Duodenal mucosa (tissue), 2 donors: ENCODE measurements around the gene SLC22A13.

Experiments used
- H3K27ac ChIP-seq: one replicate; pipeline ENCODE4 v1.7.0; 2013; ENCODE audit warnings: low read depth, low read length
- H3K27me3 ChIP-seq, 2 donors: one replicate each; pipeline ENCODE4 v1.7.0; 2013; ENCODE audit warnings: low read length in 2 of 2, control low read depth in 1 of 2; ENCODE audit not compliant: insufficient read depth in 2 of 2, control insufficient read depth in 1 of 2
- H3K36me3 ChIP-seq, 2 donors: one replicate each; pipeline ENCODE4 v1.7.0; 2013; ENCODE audit warnings: low read length in 2 of 2, control low read depth in 1 of 2; ENCODE audit not compliant: insufficient read depth in 2 of 2, control insufficient read depth in 1 of 2
- H3K4me1 ChIP-seq, 2 donors: one replicate each; pipeline ENCODE4 v1.7.0; 2013; ENCODE audit warnings: low read length in 2 of 2, control low read depth in 1 of 2; ENCODE audit not compliant: insufficient read depth in 2 of 2, control insufficient read depth in 1 of 2
- H3K4me3 ChIP-seq, 2 donors: one replicate each; pipeline ENCODE4 v1.7.0; 2013; ENCODE audit warnings: low read length in 2 of 2, low read depth in 1 of 2
- H3K9ac ChIP-seq, 2 donors: one replicate each; pipeline ENCODE4 v1.7.0; 2013; ENCODE audit warnings: low read length in 2 of 2, low read depth in 1 of 2
- H3K9me3 ChIP-seq, 2 donors: one replicate each; pipeline ENCODE4 v1.7.0; 2013; ENCODE audit warnings: low read length in 2 of 2, control low read depth in 1 of 2; ENCODE audit not compliant: control insufficient read depth in 1 of 2

Gene SLC22A13, protein sequence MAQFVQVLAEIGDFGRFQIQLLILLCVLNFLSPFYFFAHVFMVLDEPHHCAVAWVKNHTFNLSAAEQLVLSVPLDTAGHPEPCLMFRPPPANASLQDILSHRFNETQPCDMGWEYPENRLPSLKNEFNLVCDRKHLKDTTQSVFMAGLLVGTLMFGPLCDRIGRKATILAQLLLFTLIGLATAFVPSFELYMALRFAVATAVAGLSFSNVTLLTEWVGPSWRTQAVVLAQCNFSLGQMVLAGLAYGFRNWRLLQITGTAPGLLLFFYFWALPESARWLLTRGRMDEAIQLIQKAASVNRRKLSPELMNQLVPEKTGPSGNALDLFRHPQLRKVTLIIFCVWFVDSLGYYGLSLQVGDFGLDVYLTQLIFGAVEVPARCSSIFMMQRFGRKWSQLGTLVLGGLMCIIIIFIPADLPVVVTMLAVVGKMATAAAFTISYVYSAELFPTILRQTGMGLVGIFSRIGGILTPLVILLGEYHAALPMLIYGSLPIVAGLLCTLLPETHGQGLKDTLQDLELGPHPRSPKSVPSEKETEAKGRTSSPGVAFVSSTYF

DNA sequence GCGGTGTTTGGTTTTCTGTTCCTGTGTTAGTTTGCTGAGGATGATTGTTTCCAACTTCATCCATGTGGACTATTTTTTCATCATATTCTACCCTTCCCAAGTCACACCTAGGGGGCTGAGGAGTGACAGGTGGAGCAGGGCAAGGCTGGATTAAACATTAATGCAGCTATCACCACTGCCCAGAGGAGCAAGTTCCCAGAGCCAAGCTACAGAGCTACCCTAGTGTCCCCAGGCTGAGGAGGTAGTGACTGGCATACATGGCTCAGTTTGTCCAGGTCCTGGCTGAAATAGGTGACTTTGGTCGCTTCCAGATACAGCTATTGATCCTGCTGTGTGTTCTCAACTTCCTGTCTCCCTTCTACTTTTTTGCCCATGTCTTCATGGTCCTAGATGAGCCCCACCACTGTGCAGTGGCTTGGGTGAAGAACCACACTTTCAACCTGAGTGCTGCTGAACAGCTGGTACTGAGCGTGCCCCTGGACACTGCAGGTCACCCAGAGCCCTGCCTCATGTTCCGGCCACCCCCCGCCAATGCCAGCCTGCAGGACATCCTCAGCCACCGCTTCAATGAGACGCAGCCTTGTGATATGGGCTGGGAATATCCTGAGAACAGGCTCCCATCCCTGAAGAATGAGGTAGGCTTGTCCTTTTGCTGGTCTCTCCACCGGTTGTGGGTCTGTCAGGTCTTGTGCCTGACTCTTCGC, at the start of gene SLC22A13:
SLC22A13 (plus strand) TSS at position 209 of the 704 bp plus-strand sequence; CDS start at position 258, 49 bp downstream.
- no peaks in the 10 kb centered on the region for H3K27me3 ChIP-seq
- H3K9me3 ChIP-seq: no peaks in the 10 kb centered on the region
- no peak within 1 kb of the TSS for H3K9ac ChIP-seq
- no peak within 1 kb of the TSS for H3K27ac ChIP-seq
- no peaks in the 10 kb centered on the region for H3K4me1 ChIP-seq
- no peak within 1 kb of the TSS for H3K4me3 ChIP-seq
- H3K36me3 ChIP-seq: peaks cover 0 to 2% of the 10 kb centered on the region in 2 donors

- Histone ChIP-seq H3K4me1 (no peaks in the 10 kb centered on the region), H3K36me3 (peaks cover 0 to 22% of the 10 kb centered on the region in 2 donors), H3K27ac (no peak overlapping the region), H3K27me3 (no peaks in the 10 kb centered on the region), H3K4me3 (no peak overlapping the region), H3K9me3 (no peaks in the 10 kb centered on the region), H3K9ac (no peak overlapping the region)
Measured at GRCh38 chr3:38219609-38220197, 45.9 kb upstream of the SLC22A13 start.

- Histone ChIP-seq H3K9me3 (no peaks in the 10 kb centered on the region), H3K4me3 (no peak overlapping the region), H3K9ac (no peak overlapping the region), H3K27ac (no peak overlapping the region), H3K4me1 (no peaks in the 10 kb centered on the region), H3K27me3 (no peaks in the 10 kb centered on the region), H3K36me3 (peaks cover 0 to 29% of the 10 kb centered on the region in 2 donors)
Measured at GRCh38 chr3:38221005-38221404, 44.6 kb upstream of the SLC22A13 start.

GRCh38 chr3:38222032-38222634, 43.5 kb upstream of the SLC22A13 start:
- no peaks in the 10 kb centered on the region for H3K9me3 ChIP-seq
- H3K4me3 ChIP-seq: no peak overlapping the region
- no peak overlapping the region for H3K9ac ChIP-seq
- H3K27ac ChIP-seq: no peak overlapping the region
- no peaks in the 10 kb centered on the region for H3K4me1 ChIP-seq
- peaks cover 0 to 40% of the 10 kb centered on the region in 2 donors for H3K36me3 ChIP-seq
- H3K27me3 ChIP-seq: no peaks in the 10 kb centered on the region

DNA sequence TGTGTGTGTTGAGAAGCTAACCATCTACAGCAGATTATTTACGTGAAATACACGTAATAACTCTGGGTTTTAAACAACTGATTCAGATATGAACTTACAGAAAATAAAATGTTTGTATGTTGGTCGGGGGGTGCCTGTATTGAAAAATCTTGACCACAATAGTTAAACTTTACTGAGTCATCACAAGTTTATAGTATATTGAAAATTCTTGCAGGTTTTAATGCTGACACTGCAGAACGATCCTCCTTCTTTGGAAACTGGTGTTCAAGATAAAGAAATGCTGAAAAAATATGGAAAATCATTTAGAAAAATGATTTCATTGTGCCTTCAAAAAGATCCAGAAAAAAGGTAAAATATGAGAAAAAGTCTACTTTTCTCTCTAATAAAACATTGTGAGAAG, 41.3 kb upstream of the SLC22A13 start:
- Histone ChIP-seq H3K9ac (no peak overlapping the region), H3K27ac (no peak overlapping the region), H3K9me3 (no peaks in the 10 kb centered on the region), H3K36me3 (peaks cover 3 to 41% of the 10 kb centered on the region in 2 donors), H3K27me3 (no peaks in the 10 kb centered on the region), H3K4me1 (no peaks in the 10 kb centered on the region), H3K4me3 (no peak overlapping the region)

DNA sequence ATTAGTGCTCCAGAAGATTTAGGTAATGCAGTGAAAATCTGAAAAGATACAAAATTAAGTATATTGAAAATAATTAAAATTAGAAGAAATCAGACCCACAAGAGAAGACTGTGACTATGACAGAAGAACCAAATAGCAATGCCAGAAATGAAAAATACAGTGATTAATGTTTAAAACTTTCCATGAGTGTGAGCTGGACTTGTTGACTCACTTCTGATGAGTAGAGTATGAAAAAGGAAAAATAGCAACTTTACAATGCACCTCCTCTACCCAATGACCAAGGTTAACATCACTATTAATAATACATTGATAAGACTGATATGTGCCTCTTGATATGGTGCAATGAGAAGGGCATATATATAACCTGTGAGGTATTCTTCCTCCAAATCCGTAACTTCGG, 39.3 kb upstream of the SLC22A13 start:
- H3K27me3 ChIP-seq: no peaks in the 10 kb centered on the region
- peaks cover 3 to 48% of the 10 kb centered on the region in 2 donors for H3K36me3 ChIP-seq
- H3K4me1 ChIP-seq: no peaks in the 10 kb centered on the region
- no peaks in the 10 kb centered on the region for H3K9me3 ChIP-seq
- H3K4me3 ChIP-seq: no peak overlapping the region
- H3K27ac ChIP-seq: no peak overlapping the region
- no peak overlapping the region for H3K9ac ChIP-seq

GRCh38 chr3:38227989-38228388, 37.6 kb upstream of the SLC22A13 start:
- H3K36me3 ChIP-seq: peaks cover 3 to 48% of the 10 kb centered on the region in 2 donors
- H3K4me3 ChIP-seq: no peak overlapping the region
- no peak overlapping the region for H3K27ac ChIP-seq
- no peaks in the 10 kb centered on the region for H3K4me1 ChIP-seq
- no peaks in the 10 kb centered on the region for H3K27me3 ChIP-seq
- H3K9ac ChIP-seq: no peak overlapping the region
- H3K9me3 ChIP-seq: no peaks in the 10 kb centered on the region

DNA sequence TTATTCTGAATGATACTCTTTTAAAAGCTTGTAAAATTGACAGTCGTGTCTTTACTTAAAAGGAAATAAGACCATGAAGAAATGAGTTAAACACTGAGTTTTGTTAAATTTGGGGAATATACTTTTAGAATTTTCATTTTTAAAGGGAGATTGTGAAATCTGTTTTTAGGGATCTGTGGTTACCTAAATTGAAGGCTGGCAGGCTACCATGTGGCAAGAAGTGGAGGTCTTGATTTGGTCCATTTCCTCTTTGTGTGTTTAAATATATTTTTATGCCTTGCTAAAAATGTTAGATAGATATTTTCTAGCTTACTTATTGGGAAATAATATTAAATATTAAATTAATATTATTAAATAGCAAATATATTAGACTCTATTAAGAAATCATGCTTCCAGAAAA, 36.6 kb upstream of the SLC22A13 start:
- Histone ChIP-seq H3K4me3 (no peak overlapping the region), H3K4me1 (no peaks in the 10 kb centered on the region), H3K9me3 (no peaks in the 10 kb centered on the region), H3K9ac (no peak overlapping the region), H3K27me3 (no peaks in the 10 kb centered on the region), H3K27ac (no peak overlapping the region), H3K36me3 (peaks cover 3 to 50% of the 10 kb centered on the region in 2 donors)

DNA sequence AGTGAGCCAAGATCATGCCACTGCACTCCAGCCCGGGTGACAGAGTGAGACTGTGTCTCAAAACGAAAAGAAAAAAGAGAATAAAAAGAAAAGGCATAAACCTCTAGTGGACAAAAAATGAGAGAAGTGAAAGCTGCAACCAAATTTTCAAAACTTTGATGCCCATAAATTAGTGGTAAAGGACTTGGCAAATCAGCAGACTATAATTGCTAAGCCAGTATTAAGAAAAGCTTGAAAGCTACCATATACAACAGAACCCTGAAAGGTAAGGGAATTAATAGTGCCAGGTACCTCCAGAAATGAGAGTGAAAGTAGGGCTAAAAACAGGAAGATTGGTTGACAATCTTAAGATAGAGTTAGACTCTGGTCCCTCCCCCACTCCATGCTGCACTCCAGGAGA, 32.9 kb upstream of the SLC22A13 start:
- Histone ChIP-seq H3K27me3 (no peaks in the 10 kb centered on the region), H3K4me3 (no peak overlapping the region), H3K36me3 (peaks cover 8 to 42% of the 10 kb centered on the region in 2 donors), H3K9me3 (peaks cover 0 to 6% of the 10 kb centered on the region in 2 donors), H3K27ac (no peak overlapping the region), H3K9ac (no peak overlapping the region), H3K4me1 (no peaks in the 10 kb centered on the region)
